H1 (cell line): ENCODE results near the gene ZNF100. TPM values are rescaled to one million over a fixed set of nuclear protein-coding genes. Genes with fewer than 3 reads are reported as not detected.

Source experiments
- CTCF ChIA-PET: fragments of 300-600 bp; sonication (Branson Sonifier 250); formaldehyde crosslinking; loops from one replicate; lab custom pipeline; 2021; ENCODE audit not compliant: partially characterized antibody; lab: Charles Lee
- POLR2A ChIA-PET: fragments of 300-600 bp; sonication (Branson Sonifier 250); formaldehyde crosslinking; loops from one replicate; lab custom pipeline; 2021; ENCODE audit warnings: inconsistent platforms; ENCODE audit not compliant: partially characterized antibody; lab: Charles Lee
- DNase-seq, 2 experiments: peaks; one replicate each; pipeline versions ENCODE4 v3.0.0 to v3.0.0-alpha.2; 2010 to 2022; ENCODE audit warnings: low spot score in 2 of 2, low read depth in 1 of 2, mixed read lengths in 1 of 2
- FAIRE-seq: peaks from 2 replicates; lab custom pipeline; 2011; peaks lifted over from hg19 to GRCh38; lab: Jason Lieb, UNC
- H2AFZ ChIP-seq: 2 replicates; pipeline ENCODE4 v1.8.1; 2012; ENCODE audit warnings: low read length, inconsistent platforms
- H2AK5ac ChIP-seq: 2 replicates; pipeline ENCODE4 v1.6.1; 2013; ENCODE audit warnings: low read depth, low read length
- H2BK120ac ChIP-seq: replicated peaks from 2 replicates; pipeline ENCODE3; 2013; ENCODE audit warnings: low read depth, low read length, inconsistent platforms
- H2BK12ac ChIP-seq: 2 replicates; pipeline ENCODE4 v1.6.1; 2013; ENCODE audit warnings: low read depth, low read length
- H2BK15ac ChIP-seq: 2 replicates; pipeline ENCODE4 v1.6.1; 2013; ENCODE audit warnings: low read length
- H2BK20ac ChIP-seq: 2 replicates; pipeline ENCODE4 v1.6.1; 2013; ENCODE audit warnings: low read length
- H2BK5ac ChIP-seq: 2 replicates; pipeline ENCODE4 v1.6.1; 2013; ENCODE audit warnings: low read depth, low read length
- H3K14ac ChIP-seq: 2 replicates; pipeline ENCODE4 v1.6.1; 2013; ENCODE audit warnings: inconsistent platforms; ENCODE audit not compliant: insufficient read length
- H3K18ac ChIP-seq: 2 replicates; pipeline ENCODE4 v1.6.1; 2013; ENCODE audit warnings: low read length; ENCODE audit errors: extremely low read depth
- H3K23ac ChIP-seq: 2 replicates; pipeline ENCODE4 v1.6.1; 2013; ENCODE audit warnings: inconsistent platforms; ENCODE audit not compliant: insufficient read length
- H3K23me2 ChIP-seq: 2 replicates; pipeline ENCODE4 v1.6.1; 2013; ENCODE audit warnings: low read depth, low read length
- H3K27ac ChIP-seq: 2 replicates; pipeline ENCODE4 v1.6.1; 2011; ENCODE audit warnings: low read depth, low read length, inconsistent platforms
- H3K27me3 ChIP-seq, 4 experiments: replicated peaks in 1 of 4; 1 replicate in 1 of 4; 2 replicates in 3 of 4; pipeline versions ENCODE4 v1.6.1 to v1.8.1; 2011 to 2013; ENCODE audit warnings: low read length in 3 of 4, mild to moderate bottlenecking in 3 of 4, inconsistent platforms in 2 of 4, mixed read lengths in 2 of 4, moderate library complexity in 1 of 4; ENCODE audit not compliant: control insufficient read depth in 3 of 4, insufficient read depth in 3 of 4; ENCODE audit errors: extremely low read depth in 1 of 4
- H3K36me3 ChIP-seq, 4 experiments: 2 replicates each; pipeline versions ENCODE4 v1.6.1 to v1.8.1; 2011 to 2013; ENCODE audit warnings: mild to moderate bottlenecking in 4 of 4, low read length in 3 of 4, moderate library complexity in 2 of 4, control low read depth in 1 of 4, inconsistent platforms in 1 of 4; ENCODE audit not compliant: insufficient read depth in 4 of 4, control insufficient read depth in 2 of 4
- H3K4ac ChIP-seq: replicated peaks from 2 replicates; pipeline ENCODE3; 2013; ENCODE audit warnings: low read length, low read depth, mixed read lengths, inconsistent platforms; ENCODE audit not compliant: insufficient read length
- H3K4me1 ChIP-seq, 4 experiments: replicated peaks in 1 of 4; 1 replicate in 1 of 4; 2 replicates in 3 of 4; pipeline versions ENCODE4 v1.6.1 to v1.8.1; 2011 to 2013; ENCODE audit warnings: low read length in 3 of 4, inconsistent platforms in 2 of 4, mixed read lengths in 1 of 4; ENCODE audit not compliant: insufficient read depth in 4 of 4, control insufficient read depth in 3 of 4
- H3K4me2 ChIP-seq, 2 experiments: 2 replicates each; pipeline versions ENCODE4 v1.6.1 to v1.8.1; 2011 to 2013; ENCODE audit warnings: low read depth in 2 of 2, low read length in 2 of 2, control low read depth in 1 of 2, inconsistent platforms in 1 of 2, mild to moderate bottlenecking in 1 of 2; ENCODE audit not compliant: insufficient read depth in 1 of 2
- H3K4me3 ChIP-seq, 4 experiments: fragments of 200-600, 300-600 bp in 1 of 4; sonication (generic), shearing (Covaris generic), sonication (Bioruptor Twin) in 1 of 4; 2 replicates each; pipeline versions ENCODE4 v1.5.1 to v1.8.1; 2011 to 2016; ENCODE audit warnings: low read length in 4 of 4, low read depth in 3 of 4, control low read depth in 2 of 4, inconsistent platforms in 2 of 4, mild to moderate bottlenecking in 2 of 4, mixed read lengths in 1 of 4, moderate library complexity in 1 of 4; ENCODE audit not compliant: insufficient read depth in 2 of 4; ENCODE audit errors: extremely low read depth in 1 of 4
- H3K56ac ChIP-seq: replicated peaks from 2 replicates; pipeline ENCODE3; 2013; ENCODE audit warnings: low read depth, mild to moderate bottlenecking, mixed read lengths, low read length, inconsistent platforms; ENCODE audit not compliant: insufficient read length
- H3K79me1 ChIP-seq: 2 replicates; pipeline ENCODE4 v1.6.1; 2013; ENCODE audit warnings: low read depth, low read length, control low read depth
- H3K79me2 ChIP-seq, 2 experiments: 2 replicates each; pipeline versions ENCODE4 v1.6.1 to v1.8.1; 2012 to 2013; ENCODE audit warnings: low read length in 2 of 2, mild to moderate bottlenecking in 2 of 2, inconsistent platforms in 1 of 2; ENCODE audit not compliant: insufficient read depth in 2 of 2, control insufficient read depth in 1 of 2
- H3K9ac ChIP-seq, 4 experiments: replicated peaks in 1 of 4; 1 replicate in 1 of 4; 2 replicates in 3 of 4; pipeline versions ENCODE4 v1.6.1 to v1.8.1; 2011 to 2013; ENCODE audit warnings: low read depth in 3 of 4, low read length in 3 of 4, control low read depth in 2 of 4, mild to moderate bottlenecking in 2 of 4, moderate library complexity in 2 of 4, inconsistent platforms in 1 of 4; ENCODE audit errors: extremely low read depth in 1 of 4
- H3K9me3 ChIP-seq, 2 experiments: 2 replicates each; pipeline versions ENCODE4 v1.6.1 to v1.8.1; 2012 to 2013; ENCODE audit warnings: mild to moderate bottlenecking in 2 of 2, moderate library complexity in 2 of 2, control low read depth in 1 of 2, inconsistent platforms in 1 of 2, low read depth in 1 of 2, low read length in 1 of 2, mixed read lengths in 1 of 2; ENCODE audit not compliant: insufficient read depth in 2 of 2
- H4K20me1 ChIP-seq, 2 experiments: replicated peaks in 1 of 2; 2 replicates each; pipeline versions ENCODE3 to v1.8.1; 2011 to 2013; ENCODE audit warnings: inconsistent platforms in 2 of 2, low read length in 2 of 2, mild to moderate bottlenecking in 1 of 2; ENCODE audit not compliant: insufficient read depth in 2 of 2, control insufficient read depth in 1 of 2
- H4K5ac ChIP-seq: 2 replicates; pipeline ENCODE4 v1.6.1; 2013; ENCODE audit warnings: low read length, low read depth, mixed read lengths, inconsistent platforms; ENCODE audit not compliant: insufficient read length
- H4K8ac ChIP-seq: 2 replicates; pipeline ENCODE4 v1.8.0; 2013; ENCODE audit warnings: mild to moderate bottlenecking, moderate library complexity, low read length, inconsistent platforms; ENCODE audit not compliant: insufficient read depth; ENCODE audit errors: extremely low read depth
- H4K91ac ChIP-seq: replicated peaks from 2 replicates; pipeline ENCODE3; 2013; ENCODE audit warnings: low read length, mixed read lengths, inconsistent platforms; ENCODE audit not compliant: insufficient read length
- CBX5 ChIP-seq: fragments of 300-800, 300-1000 bp; sonication (generic); IDR thresholded peaks from 2 replicates; pipeline ENCODE4 v1.7.1; 2016; ENCODE audit warnings: antibody characterized with exemption, low read length, low read depth
- CHD1 ChIP-seq: IDR thresholded peaks from 2 replicates; pipeline ENCODE4 v1.6.1; 2012; ENCODE audit warnings: low read depth, low read length, improper control_type of control experiment
- CTBP2 ChIP-seq: IDR thresholded peaks from 2 replicates; pipeline ENCODE4 v1.7.0; 2011; ENCODE audit warnings: borderline replicate concordance, mild to moderate bottlenecking, moderate library complexity, mixed read lengths, low read length; ENCODE audit not compliant: insufficient read depth, insufficient read length
- E2F6 ChIP-seq: IDR thresholded peaks from 2 replicates; pipeline ENCODE4 v1.6.1; 2012; ENCODE audit warnings: inconsistent platforms
- EP300 ChIP-seq, 2 experiments: IDR thresholded peaks; 1 replicate in 1 of 2; 2 replicates in 1 of 2; pipeline ENCODE4 v1.6.1; 2011 to 2012; ENCODE audit warnings: low read depth in 2 of 2, low read length in 2 of 2, mild to moderate bottlenecking in 2 of 2, borderline replicate concordance in 1 of 2, inconsistent platforms in 1 of 2, moderate library complexity in 1 of 2
- GTF2F1 ChIP-seq: IDR thresholded peaks from 2 replicates; pipeline ENCODE4 v1.6.1; 2012; ENCODE audit warnings: low read depth, low read length, improper control_type of control experiment, borderline replicate concordance
- POLR2A ChIP-seq, 2 experiments: IDR thresholded peaks; 1 replicate in 1 of 2; 2 replicates in 1 of 2; pipeline ENCODE4 v1.6.1; 2011; ENCODE audit warnings: low read depth in 2 of 2, low read length in 2 of 2, mild to moderate bottlenecking in 2 of 2; ENCODE audit errors: control extremely low read depth in 1 of 2
- SIN3A ChIP-seq, 2 experiments: IDR thresholded peaks in 1 of 2; conservative IDR thresholded peaks in 1 of 2; 2 replicates each; pipeline ENCODE4 v1.6.1; 2011 to 2012; ENCODE audit warnings: low read length in 2 of 2, improper control_type of control experiment in 1 of 2, low read depth in 1 of 2, mild to moderate bottlenecking in 1 of 2
- USF2 ChIP-seq: IDR thresholded peaks from 2 replicates; pipeline ENCODE4 v1.6.1; 2011; ENCODE audit warnings: low read length, improper control_type of control experiment
- WGBS, 2 experiments: shearing (Covaris generic) in 1 of 2; methylation state at CpG; one replicate each; pipeline versions ENCODE4 v1.1.6 to v1.1.7; 2013 to 2015; ENCODE audit warnings: low lambda C conversion rate in 2 of 2, mixed read lengths in 2 of 2, inconsistent platforms in 1 of 2, low coverage in 1 of 2, missing lambda C conversion rate in 1 of 2; ENCODE audit not compliant: insufficient replicate concordance in 2 of 2, insufficient coverage in 1 of 2, insufficient read length in 1 of 2; ENCODE audit errors: extremely low coverage in 1 of 2, missing lambda C conversion rate in 1 of 2; 5-methylcytosine and 5-hydroxymethylcytosine counted together
- polyA plus RNA-seq, 7 experiments: library from polyadenylated mRNA; depleted of rRNA in 3 of 7; stranded (reverse) in 5 of 7; unstranded in 2 of 7; fragments of >200 nt in 5 of 7; fragments of 200-250 nt in 2 of 7; gene quantifications; 1 replicate in 5 of 7; 2 replicates in 1 of 7; 4 replicates in 1 of 7; pipeline versions ENCODE4 v1.2.1 to v1.2.3, GENCODE V29; 2011 to 2013; ENCODE audit warnings: missing spikeins in 2 of 7, mixed read lengths in 2 of 7
- total RNA-seq: library from RNA; stranded (reverse); fragmentation: NEBNext Ultra II Directional; extraction: Animal tissue kit (Norgen Biotek cat#: 25700); gene quantifications from 2 replicates; pipeline ENCODE4 v1.2.1, GENCODE V29; 2021

ZNF100 gene
- total and polyA plus RNA-seq, 2 of the 8 experiments (the other 6 are each of a cell fraction or from before 2014, with no cell fraction given) = 4.9 to 30.8 TPM

- Histone ChIP-seq H2AK5ac (no peak overlapping the region), H3K9me3 (peaks cover 19 to 21% of the 10 kb centered on the region in 2 experiments; a peak in 3 of 4 replicates), H3K79me1 (no peaks in the 10 kb centered on the region), H3K27ac (peak overlapping the region; percentile 55; the same call in 1 of the 2 replicates), H3K9ac (no peak overlapping the region), H3K4me2 (peak overlapping the region; percentile 59), H4K8ac (no peak overlapping the region), H4K5ac (peak overlapping the region; percentile 37), H4K91ac (no peak overlapping the region), H3K18ac (no peak overlapping the region), H3K23me2 (no peaks in the 10 kb centered on the region), H2BK120ac (no peak overlapping the region), H4K20me1 (no peaks in the 10 kb centered on the region), H3K14ac (no peak overlapping the region), H3K4me1 (peaks cover 2 to 16% (median 7%) of the 10 kb centered on the region in 4 experiments), H3K56ac (no peak overlapping the region), H3K23ac (no peak overlapping the region), H3K4me3 (peak overlapping the region in 2 of 4 experiments; percentile 2 to 43; a peak in 2 of 8 replicates), H2AFZ (no peak overlapping the region), H3K36me3 (peaks cover 0 to 3% (median 0%) of the 10 kb centered on the region in 4 experiments; a peak in 1 of 8 replicates), H3K4ac (no peak overlapping the region), H2BK5ac (no peak overlapping the region), H2BK20ac (no peak overlapping the region), H2BK12ac (no peak overlapping the region; the same call in 1 of the 2 replicates), H3K79me2 (no peaks in the 10 kb centered on the region), H2BK15ac (no peak overlapping the region), H3K27me3 (no peaks in the 10 kb centered on the region)
- WGBS, 2 experiments = 7% methylated on average over 1 of the region's 1 CpG; no CpG with 5 or more reads in 1 of the 2 experiments
- FAIRE-seq = peak; percentile 97
- ChIA-PET POLR2A (interaction anchor here (0.6 to 2.2 kb wide), 6 partner anchors 62 to 231 kb away, joined by 3 to 11 read pairs (median 6); partner anchors contain the start of genes ZNF100, ZNF429 and ZNF43), CTCF (interaction anchor here (1.8 kb wide), 1 partner anchor 222 kb away, joined by 9 read pairs; no protein-coding TSS in a partner anchor)
- peak in 1 of 2 experiments; percentile 31 for DNase-seq
- TF ChIP-seq POLR2A (IDR thresholded peaks at IDR 0.05; ENCODE audit: control extremely low read depth in 1 of 2, low read depth in 2 of 2, low read length in 2 of 2) (0 out of 3 replicates have a peak, but pooled peaks of 1 of the 2 experiments have one; percentile 22), SIN3A (conservative IDR thresholded peaks at IDR 0.05 in 1 of 2, IDR thresholded peaks at IDR 0.05 in 1 of 2; ENCODE audit: low read depth in 1 of 2, low read length in 2 of 2) (no peak), EP300 (IDR thresholded peaks at IDR 0.05; ENCODE audit: borderline replicate concordance in 1 of 2, low read depth in 2 of 2, low read length in 2 of 2) (peak in 1 of 2 experiments; percentile 36; a peak in 1 of 3 replicates), USF2 (no peak), CTBP2 (no peak), CHD1 (no peak), GTF2F1 (no peak), E2F6 (0 out of 2 replicates have a peak, but pooled peaks have one; percentile 36), CBX5 (no peak)
Measured at GRCh38 chr19:21705393-21705792, 62.0 kb downstream of the ZNF100 start.
